Activated CD4-positive, alpha-beta T cell treated with anti-CD3 and anti-CD28 coated beads for 4 hours (primary cell): ENCODE measurements around the gene OR2T12.
"Not testable (repeated sequence)": the region's sequence is repeated elsewhere in the genome, so short reads cannot be mapped to it uniquely, and the experiment has no call there.

ENCODE experiments used
- DNase-seq, 2 donors: peaks; one replicate each; pipeline ENCODE4 v3.0.0-alpha.2; 2020

Gene OR2T12, protein sequence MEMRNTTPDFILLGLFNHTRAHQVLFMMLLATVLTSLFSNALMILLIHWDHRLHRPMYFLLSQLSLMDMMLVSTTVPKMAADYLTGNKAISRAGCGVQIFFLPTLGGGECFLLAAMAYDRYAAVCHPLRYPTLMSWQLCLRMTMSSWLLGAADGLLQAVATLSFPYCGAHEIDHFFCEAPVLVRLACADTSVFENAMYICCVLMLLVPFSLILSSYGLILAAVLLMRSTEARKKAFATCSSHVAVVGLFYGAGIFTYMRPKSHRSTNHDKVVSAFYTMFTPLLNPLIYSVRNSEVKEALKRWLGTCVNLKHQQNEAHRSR

DNA sequence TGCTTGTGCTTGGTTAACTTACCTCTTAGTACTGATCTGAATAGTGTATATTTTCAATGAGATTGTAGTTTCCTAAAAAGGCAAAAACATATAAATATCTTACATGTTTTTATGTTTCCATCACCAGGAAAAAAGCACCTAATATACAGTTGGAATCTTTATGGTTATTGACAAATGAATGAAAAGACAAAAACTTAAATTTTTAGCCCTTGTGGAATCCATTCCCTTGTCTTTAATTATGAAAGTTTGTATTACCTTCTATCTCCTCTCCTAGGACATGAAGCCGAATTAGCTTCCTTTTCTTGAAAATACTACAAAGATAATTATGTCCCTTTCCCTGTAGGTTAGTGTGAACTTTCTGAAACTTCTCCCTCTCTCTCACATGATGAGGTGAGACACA is at the start of gene OR2T12:
TSS of gene OR2T12 (minus strand) at position 101 of the 400 bp plus-strand sequence. CDS start 7,846 bp downstream, outside the sequence.
- no peak for DNase-seq

DNA sequence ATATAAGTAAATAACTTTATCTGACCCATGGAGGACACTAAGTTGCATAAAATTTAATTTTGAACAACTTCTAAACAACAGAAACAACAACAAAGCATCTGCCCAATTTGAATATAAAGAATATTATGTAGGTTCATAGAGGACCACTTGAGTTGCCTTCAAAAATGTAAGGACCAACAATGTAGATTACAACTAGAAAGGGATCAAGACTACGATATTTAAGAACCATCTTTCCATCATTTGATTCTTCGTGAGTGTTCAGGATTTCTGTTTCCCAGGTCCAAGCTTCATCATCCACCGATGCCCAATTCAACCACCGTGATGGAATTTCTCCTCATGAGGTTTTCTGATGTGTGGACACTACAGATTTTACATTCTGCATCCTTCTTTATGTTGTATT is 45.3 kb upstream of the OR2T12 start, which contains the start of gene OR14C36:
TSS of gene OR14C36 (plus strand) at position 301 of the 400 bp plus-strand sequence. CDS start at position 301, 0 bp downstream.
- no peak for DNase-seq

GRCh38 chr1:248343451-248343850 is 40.2 kb upstream of the OR2T12 start:
- DNase-seq: no peak

DNA sequence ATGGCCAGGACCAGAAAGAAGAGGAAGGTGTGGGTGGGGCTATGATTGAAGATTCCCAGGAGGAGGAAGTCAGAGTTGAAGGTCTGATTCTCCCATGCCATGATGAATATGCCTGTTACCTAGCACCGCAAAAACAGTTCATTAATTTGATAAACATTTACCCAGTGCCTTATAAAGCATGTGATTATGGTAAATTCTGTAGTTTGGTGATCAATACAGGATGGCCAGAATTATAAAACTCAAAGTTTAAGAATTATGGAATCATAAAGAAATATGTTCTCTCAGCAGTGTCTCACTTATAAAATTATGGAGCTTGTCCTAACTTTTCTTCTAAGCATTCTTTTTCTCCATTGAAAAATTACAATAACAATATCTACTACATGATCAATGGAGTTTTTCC is 21.2 kb upstream of the OR2T12 start, which contains the start of gene OR2M7:
TSS of gene OR2M7 (minus strand) at position 101 of the 400 bp plus-strand sequence. CDS start at position 101, 0 bp downstream.
- DNase-seq: no peak

- no peak for DNase-seq
Observed at GRCh38 chr1:248316796-248317195, 13.6 kb upstream of the OR2T12 start.

DNA sequence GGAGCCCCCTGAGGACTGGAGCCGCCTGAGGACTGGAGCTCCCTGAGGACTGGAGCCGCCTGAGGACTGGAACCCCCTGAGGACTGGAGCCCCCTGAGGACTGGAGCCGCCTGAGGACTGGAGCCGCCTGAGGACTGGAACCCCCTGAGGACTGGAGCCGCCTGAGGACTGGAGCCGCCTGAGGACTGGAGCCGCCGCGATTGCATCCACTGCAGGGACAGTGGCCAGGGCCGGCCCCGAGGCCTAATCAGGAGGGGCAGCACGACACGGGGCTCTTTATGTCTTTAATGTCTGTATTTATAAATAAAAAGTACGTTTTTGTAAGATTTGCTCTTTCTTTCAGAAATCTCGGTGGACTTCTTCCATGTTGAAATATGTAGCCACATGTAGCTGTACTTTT is 3.5 kb upstream of the OR2T12 start:
- not testable (repeated sequence) for DNase-seq

- DNase-seq: no peak
Observed at GRCh38 chr1:248306103-248306502, 2.9 kb upstream of the OR2T12 start.

- DNase-seq: not testable (repeated sequence)
Observed at GRCh38 chr1:248305672-248306071, 2.4 kb upstream of the OR2T12 start.

GRCh38 chr1:248288391-248288790 is 14.8 kb downstream of the OR2T12 start:
- no peak for DNase-seq

DNA sequence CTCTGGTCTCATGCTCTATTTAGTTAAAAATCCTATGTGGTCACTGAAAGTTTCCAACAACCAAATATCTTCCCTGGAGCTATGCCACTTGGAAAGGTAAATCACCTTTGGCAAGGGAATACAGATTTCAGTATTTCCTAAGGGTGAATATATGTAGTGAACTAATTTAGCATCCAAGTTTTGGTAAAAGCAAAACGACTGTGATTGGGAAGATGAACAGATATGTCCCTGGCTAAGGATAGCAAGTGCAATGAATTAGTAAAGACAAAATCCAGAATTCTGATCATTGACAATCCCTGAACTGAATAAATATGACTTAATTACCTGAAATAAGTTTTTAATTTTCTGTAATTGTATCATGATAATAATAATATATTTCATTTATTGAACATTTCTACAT is 25.3 kb downstream of the OR2T12 start, which contains the start of gene OR2T33:
TSS of gene OR2T33 (minus strand) at position 101 of the 400 bp plus-strand sequence. CDS start 4,162 bp downstream, outside the sequence.
- DNase-seq: no peak

GRCh38 chr1:248273225-248273624 is 30.0 kb downstream of the OR2T12 start:
- DNase-seq: not testable (repeated sequence)

GRCh38 chr1:248268178-248268577 is 35.0 kb downstream of the OR2T12 start:
- DNase-seq: no peak

DNA sequence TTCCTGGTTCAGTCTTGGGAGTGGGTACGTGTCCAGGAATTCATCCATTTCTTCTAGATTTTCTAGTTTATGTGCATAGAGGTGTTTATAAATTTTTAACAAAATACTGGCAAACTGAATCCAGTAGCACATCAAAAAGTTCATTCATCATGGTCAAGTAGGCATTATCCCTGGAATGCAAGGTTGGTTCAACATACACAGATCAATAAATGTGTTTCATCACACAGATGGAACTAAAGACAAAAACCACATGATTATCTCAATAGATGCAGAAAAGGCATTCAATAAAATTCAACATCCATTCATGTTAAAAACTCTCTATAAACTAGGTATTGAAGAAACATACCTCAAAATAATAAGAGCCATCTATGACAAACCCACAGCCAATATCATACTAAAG is 43.9 kb downstream of the OR2T12 start:
- DNase-seq: not testable (repeated sequence)

- DNase-seq: peak in 1 of 2 donors; percentile 2
Observed at GRCh38 chr1:248243204-248243603, 60.0 kb downstream of the OR2T12 start.
